Gastrocnemius medialis (tissue), 4 donors: Measurements from ENCODE around the gene URM1. TPM values are rescaled to one million over a fixed set of nuclear protein-coding genes. Genes with fewer than 3 reads are reported as not detected.

Experiments
- ATAC-seq, 2 donors: fragments of 150-250 bp; one replicate each; pipeline ENCODE4 v1.9.1; 2016
- DNase-seq, 2 donors: peaks; one replicate each; pipeline ENCODE4 v3.0.0-alpha.2; 2019
- H3K27ac ChIP-seq, 4 donors: fragments of 200-600 bp; sonication (generic); 1 replicate in 1 of 4; 2 replicates in 3 of 4; pipeline ENCODE4 v1.5.1; 2016 to 2018; ENCODE audit warnings: mild to moderate bottlenecking in 2 of 4, moderate library complexity in 1 of 4
- H3K27me3 ChIP-seq, 3 donors: fragments of 200-600 bp; sonication (generic) in 2 of 3; 1 replicate in 1 of 3; 2 replicates in 2 of 3; pipeline versions ENCODE4 v1.5.1 to v1.6.0; 2016 to 2019; ENCODE audit warnings: mild to moderate bottlenecking in 1 of 3, moderate library complexity in 1 of 3
- H3K36me3 ChIP-seq, 2 donors: fragments of 200-600 bp; sonication (generic) in 1 of 2; one replicate each; pipeline ENCODE4 v1.5.1; 2017 to 2018
- H3K4me1 ChIP-seq, 2 donors: fragments of 200-600 bp; sonication (generic) in 1 of 2; one replicate each; pipeline ENCODE4 v1.5.1; 2016 to 2017; ENCODE audit warnings: mild to moderate bottlenecking in 2 of 2
- H3K4me3 ChIP-seq, 4 donors: fragments of 200-600 bp; sonication (generic) in 3 of 4; 1 replicate in 1 of 4; 2 replicates in 3 of 4; pipeline ENCODE4 v1.5.1; 2016 to 2019; ENCODE audit warnings: mild to moderate bottlenecking in 2 of 4
- H3K9me3 ChIP-seq, 3 donors: fragments of 200-600 bp; sonication (generic) in 2 of 3; 1 replicate in 1 of 3; 2 replicates in 2 of 3; pipeline ENCODE4 v1.5.1; 2016 to 2019
- POLR2A ChIP-seq, 2 donors: fragments of 450-650 bp; IDR thresholded peaks; one replicate each; pipeline ENCODE4 v1.6.1; 2017; ENCODE audit warnings: antibody characterized with exemption in 2 of 2, mild to moderate bottlenecking in 2 of 2, moderate library complexity in 2 of 2
- in situ Hi-C, 4 donors: fragments of 200-750 bp; cut with MboI; loops; one replicate each; pipeline versions ENCODE4 v1.15.0 to v1.8.0; 2017; ENCODE audit warnings: low sequenced_read_pairs in 4 of 4
- intact Hi-C: fragments of 100-400 bp; cut with DNase I; formaldehyde crosslinking; loops from one replicate; pipeline ENCODE4 v1.15.1; 2023; ENCODE audit warnings: low total_unique reads
- total RNA-seq, 4 donors: library from RNA; depleted of rRNA; stranded (reverse); fragments of >200 nt; gene quantifications; one replicate each; pipeline versions ENCODE4 v1.1.0 to v1.2.3, GENCODE V29; 2016
- TF ChIP-seq, protein P1 (sequence below), 5 experiments: fragments of 450-650 bp in 3 of 5; fragments of 200-600 bp in 2 of 5; sonication (generic) in 2 of 5; IDR thresholded peaks in 4 of 5; conservative IDR thresholded peaks in 1 of 5; 1 replicate in 4 of 5; 2 replicates in 1 of 5; pipeline ENCODE4 v1.5.1; 2016 to 2019; ENCODE audit warnings: antibody characterized with exemption in 5 of 5, mild to moderate bottlenecking in 3 of 5, moderate library complexity in 3 of 5

URM1 gene
- total RNA-seq, 4 donors from 2014 or later = 24.1 to 34.1 (median 32.9) TPM

GRCh38 chr9:128383007-128383753 is 12.0 kb downstream of the URM1 start:
- in situ Hi-C loops = no loop called here
- Histone ChIP-seq H3K4me3 (no peak overlapping the region), H3K27ac (no peak overlapping the region), H3K36me3 (peaks cover 0 to 33% of the 10 kb centered on the region in 2 donors), H3K4me1 (no peaks in the 10 kb centered on the region), H3K9me3 (no peaks in the 10 kb centered on the region), H3K27me3 (no peaks in the 10 kb centered on the region)
- intact Hi-C loops = no loop called here
- ATAC-seq (no peak), DNase-seq (no peak)
- no peak for TF ChIP-seq POLR2A (IDR thresholded peaks at IDR 0.05)
- TF ChIP-seq, protein P1, sequence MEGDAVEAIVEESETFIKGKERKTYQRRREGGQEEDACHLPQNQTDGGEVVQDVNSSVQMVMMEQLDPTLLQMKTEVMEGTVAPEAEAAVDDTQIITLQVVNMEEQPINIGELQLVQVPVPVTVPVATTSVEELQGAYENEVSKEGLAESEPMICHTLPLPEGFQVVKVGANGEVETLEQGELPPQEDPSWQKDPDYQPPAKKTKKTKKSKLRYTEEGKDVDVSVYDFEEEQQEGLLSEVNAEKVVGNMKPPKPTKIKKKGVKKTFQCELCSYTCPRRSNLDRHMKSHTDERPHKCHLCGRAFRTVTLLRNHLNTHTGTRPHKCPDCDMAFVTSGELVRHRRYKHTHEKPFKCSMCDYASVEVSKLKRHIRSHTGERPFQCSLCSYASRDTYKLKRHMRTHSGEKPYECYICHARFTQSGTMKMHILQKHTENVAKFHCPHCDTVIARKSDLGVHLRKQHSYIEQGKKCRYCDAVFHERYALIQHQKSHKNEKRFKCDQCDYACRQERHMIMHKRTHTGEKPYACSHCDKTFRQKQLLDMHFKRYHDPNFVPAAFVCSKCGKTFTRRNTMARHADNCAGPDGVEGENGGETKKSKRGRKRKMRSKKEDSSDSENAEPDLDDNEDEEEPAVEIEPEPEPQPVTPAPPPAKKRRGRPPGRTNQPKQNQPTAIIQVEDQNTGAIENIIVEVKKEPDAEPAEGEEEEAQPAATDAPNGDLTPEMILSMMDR (IDR thresholded peaks at IDR 0.05 in 4 of 5, conservative IDR thresholded peaks at IDR 0.05 in 1 of 5) = no peak

DNA sequence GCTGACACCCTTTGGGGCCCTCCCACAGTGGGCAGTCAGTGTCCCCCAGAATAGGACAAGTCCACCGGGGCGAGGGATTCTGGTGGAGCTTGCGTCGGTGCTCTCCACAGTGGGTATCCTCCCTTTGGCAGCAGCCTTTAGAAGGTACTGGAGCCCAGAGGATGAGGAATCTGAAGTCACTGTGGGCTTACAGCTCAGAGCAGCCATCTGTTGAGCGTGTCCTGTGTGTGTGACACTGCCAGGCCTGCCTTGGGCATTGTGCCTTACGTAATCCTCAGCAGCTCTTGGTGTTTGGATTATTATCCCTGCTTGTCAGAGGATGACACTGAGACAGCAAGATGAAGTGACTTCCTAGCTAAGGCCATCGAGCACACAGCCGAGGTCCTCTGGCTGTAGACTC is 12.6 kb downstream of the URM1 start:
- no peak overlapping the region for H3K4me3 ChIP-seq
- in situ Hi-C loops = no loop called here
- H3K27ac ChIP-seq = no peak overlapping the region
- H3K36me3 ChIP-seq = peaks cover 0 to 34% of the 10 kb centered on the region in 2 donors
- TF ChIP-seq, protein P1 (IDR thresholded peaks at IDR 0.05 in 4 of 5, conservative IDR thresholded peaks at IDR 0.05 in 1 of 5) = no peak
- TF ChIP-seq POLR2A (IDR thresholded peaks at IDR 0.05) = no peak
- no peaks in the 10 kb centered on the region for H3K4me1 ChIP-seq
- no peaks in the 10 kb centered on the region for H3K9me3 ChIP-seq
- peak in 1 of 2 donors; percentile 18 for ATAC-seq
- no peak for DNase-seq
- intact Hi-C loops = no loop called here
- no peaks in the 10 kb centered on the region for H3K27me3 ChIP-seq

DNA sequence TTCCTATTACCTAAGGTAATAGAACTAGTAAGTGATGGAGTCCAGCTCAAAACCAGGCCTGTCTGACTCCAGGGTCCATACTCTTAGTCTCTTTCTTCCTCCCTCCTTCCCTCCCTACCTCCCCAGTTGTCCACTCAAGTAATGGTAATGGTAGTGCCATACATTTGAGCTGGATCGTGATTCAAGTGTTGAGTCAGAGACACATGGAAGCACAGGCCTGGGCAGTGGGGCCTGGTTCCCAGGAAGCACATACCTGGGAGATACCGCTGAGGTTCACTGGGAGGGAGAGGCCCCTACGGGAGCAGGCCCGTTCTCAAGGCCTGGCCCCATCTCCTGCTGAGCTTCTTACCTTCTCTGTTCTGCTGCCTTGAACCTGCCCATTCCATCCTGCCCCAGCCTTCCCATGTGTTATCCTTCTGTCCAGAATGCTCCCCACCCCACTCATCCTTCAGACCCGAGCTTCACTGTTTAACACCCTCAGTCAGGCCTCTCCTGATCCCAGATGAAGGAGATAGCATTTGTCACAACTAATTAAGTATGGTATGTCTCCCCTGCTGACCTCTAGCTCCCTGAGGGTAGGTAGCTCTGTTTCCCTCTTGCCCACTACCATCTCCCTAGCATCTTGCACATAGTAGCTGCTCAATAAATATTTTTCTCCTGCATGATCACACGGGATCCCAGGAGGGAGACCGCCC is 13.8 kb downstream of the URM1 start:
- ATAC-seq (no peak), DNase-seq (no peak)
- Histone ChIP-seq H3K36me3 (peaks cover 0 to 34% of the 10 kb centered on the region in 2 donors), H3K27ac (no peak overlapping the region), H3K27me3 (no peaks in the 10 kb centered on the region), H3K4me3 (no peak overlapping the region), H3K9me3 (no peaks in the 10 kb centered on the region), H3K4me1 (peaks cover 0 to 5% of the 10 kb centered on the region in 2 donors)
- TF ChIP-seq, protein P1 (IDR thresholded peaks at IDR 0.05 in 4 of 5, conservative IDR thresholded peaks at IDR 0.05 in 1 of 5) = no peak
- TF ChIP-seq POLR2A (IDR thresholded peaks at IDR 0.05) = no peak
- in situ Hi-C loops = no loop called here
- intact Hi-C loops = no loop called here

DNA sequence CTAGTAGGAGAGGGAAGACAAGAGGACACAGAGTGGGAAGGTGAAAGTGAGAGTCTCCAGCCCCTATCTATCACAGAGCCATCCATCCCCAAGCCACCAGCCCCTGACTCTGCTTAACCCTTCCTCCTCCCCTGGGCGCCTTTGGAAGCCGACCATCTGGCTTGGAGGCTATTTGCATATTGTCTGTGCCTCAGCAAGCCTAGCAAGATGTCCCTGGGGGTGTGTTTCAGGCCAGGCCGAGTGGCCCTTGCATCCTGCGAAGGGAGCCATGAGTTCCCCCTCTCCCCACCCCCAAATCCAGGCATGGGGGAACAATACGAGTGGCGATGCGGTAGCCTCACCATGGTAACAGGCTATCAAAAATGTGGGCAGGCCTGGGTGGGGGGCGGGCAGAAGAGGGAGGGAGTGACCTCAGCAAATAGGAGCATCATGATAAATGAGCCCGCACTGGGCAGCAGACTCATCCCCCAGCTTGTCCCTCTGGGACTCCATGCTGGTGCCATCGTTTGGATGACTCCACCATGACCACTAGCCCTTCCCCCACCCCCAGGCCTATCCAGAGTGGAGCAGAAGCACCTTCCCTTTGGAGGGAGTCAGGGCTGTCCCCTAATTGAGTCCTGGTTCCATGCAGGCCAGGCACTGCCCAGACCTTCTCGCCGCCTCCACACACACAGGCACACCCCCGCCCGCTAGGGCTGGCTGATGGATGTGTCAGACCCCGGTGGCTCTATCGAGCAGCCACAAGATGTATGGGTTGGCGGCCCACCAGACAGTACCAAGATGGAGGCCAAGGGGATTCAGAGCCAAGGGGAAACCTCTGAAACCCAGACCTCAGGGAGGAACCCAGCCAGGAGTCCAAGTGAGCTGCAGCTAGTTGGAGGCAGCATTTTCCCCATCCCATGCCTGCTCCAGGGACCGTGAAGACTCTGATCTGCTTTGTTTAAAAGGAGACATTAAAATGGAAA is 14.6 kb downstream of the URM1 start:
- Histone ChIP-seq H3K4me3 (no peak overlapping the region), H3K27ac (no peak overlapping the region), H3K36me3 (peaks cover 0 to 34% of the 10 kb centered on the region in 2 donors), H3K9me3 (no peaks in the 10 kb centered on the region), H3K27me3 (no peaks in the 10 kb centered on the region), H3K4me1 (peaks cover 0 to 5% of the 10 kb centered on the region in 2 donors)
- no peak for ATAC-seq
- intact Hi-C loops = no loop called here
- in situ Hi-C loops = no loop called here
- no peak for TF ChIP-seq POLR2A (IDR thresholded peaks at IDR 0.05)
- TF ChIP-seq, protein P1 (IDR thresholded peaks at IDR 0.05 in 4 of 5, conservative IDR thresholded peaks at IDR 0.05 in 1 of 5) = no peak
- no peak for DNase-seq
